Measurements from ENCODE around the gene EVC2.

EVC2 gene

DNA sequence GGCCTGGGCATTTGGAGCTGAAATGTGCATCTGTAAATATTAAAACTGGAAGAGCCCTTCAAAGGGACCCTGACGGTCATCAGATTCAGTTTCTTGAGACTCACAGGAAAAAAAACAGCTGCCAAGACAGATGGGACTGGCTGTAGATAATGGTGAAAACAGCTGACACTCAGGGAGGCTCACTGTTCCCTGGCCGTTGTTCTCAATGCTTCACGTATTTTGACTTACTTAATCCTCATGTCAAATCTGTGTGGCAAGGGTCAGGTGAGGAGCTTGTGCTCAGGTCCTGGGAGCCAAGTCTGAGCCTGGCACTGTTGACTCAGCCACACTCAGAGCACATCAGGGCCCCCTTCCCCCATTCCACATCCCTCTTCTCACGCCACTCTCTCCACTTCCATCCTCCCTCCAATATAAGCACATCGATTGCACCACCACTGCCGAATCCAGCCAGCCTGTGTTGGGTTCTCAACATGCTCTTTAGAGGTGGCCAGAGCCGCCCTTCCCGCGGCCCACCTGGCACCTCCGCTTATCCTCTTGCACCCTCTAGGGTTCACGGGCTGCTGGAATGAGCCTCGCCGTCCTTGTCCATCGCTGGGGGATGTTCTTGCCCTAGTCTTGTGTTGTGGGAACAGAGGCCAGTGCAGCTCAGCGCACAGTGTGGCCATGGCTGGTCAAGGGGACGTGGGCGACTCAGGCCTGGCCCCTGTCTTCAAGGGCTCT is 42.7 kb upstream of the EVC2 start:
- TF ChIP-seq TCF4 (CRISPR knock-in tag; IDR thresholded peaks at IDR 0.05; ENCODE audit: borderline replicate concordance) = no peak
- TF ChIP-seq ARNTL (CRISPR knock-in tag; IDR thresholded peaks at IDR 0.05; ENCODE audit: borderline replicate concordance, low read depth) = no peak
- no peak for TF ChIP-seq ZFP30 (CRISPR knock-in tag; IDR thresholded peaks at IDR 0.05)
- TF ChIP-seq BACH2 (CRISPR knock-in tag; IDR thresholded peaks at IDR 0.05; ENCODE audit: borderline replicate concordance) = no peak
- TF ChIP-seq SNAI2 (CRISPR knock-in tag; IDR thresholded peaks at IDR 0.05) = no peak
- TF ChIP-seq, protein P1, sequence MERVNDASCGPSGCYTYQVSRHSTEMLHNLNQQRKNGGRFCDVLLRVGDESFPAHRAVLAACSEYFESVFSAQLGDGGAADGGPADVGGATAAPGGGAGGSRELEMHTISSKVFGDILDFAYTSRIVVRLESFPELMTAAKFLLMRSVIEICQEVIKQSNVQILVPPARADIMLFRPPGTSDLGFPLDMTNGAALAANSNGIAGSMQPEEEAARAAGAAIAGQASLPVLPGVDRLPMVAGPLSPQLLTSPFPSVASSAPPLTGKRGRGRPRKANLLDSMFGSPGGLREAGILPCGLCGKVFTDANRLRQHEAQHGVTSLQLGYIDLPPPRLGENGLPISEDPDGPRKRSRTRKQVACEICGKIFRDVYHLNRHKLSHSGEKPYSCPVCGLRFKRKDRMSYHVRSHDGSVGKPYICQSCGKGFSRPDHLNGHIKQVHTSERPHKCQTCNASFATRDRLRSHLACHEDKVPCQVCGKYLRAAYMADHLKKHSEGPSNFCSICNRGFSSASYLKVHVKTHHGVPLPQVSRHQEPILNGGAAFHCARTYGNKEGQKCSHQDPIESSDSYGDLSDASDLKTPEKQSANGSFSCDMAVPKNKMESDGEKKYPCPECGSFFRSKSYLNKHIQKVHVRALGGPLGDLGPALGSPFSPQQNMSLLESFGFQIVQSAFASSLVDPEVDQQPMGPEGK (CRISPR knock-in tag; IDR thresholded peaks at IDR 0.05; ENCODE audit: borderline replicate concordance) = no peak
- ATAC-seq = no peak

DNA sequence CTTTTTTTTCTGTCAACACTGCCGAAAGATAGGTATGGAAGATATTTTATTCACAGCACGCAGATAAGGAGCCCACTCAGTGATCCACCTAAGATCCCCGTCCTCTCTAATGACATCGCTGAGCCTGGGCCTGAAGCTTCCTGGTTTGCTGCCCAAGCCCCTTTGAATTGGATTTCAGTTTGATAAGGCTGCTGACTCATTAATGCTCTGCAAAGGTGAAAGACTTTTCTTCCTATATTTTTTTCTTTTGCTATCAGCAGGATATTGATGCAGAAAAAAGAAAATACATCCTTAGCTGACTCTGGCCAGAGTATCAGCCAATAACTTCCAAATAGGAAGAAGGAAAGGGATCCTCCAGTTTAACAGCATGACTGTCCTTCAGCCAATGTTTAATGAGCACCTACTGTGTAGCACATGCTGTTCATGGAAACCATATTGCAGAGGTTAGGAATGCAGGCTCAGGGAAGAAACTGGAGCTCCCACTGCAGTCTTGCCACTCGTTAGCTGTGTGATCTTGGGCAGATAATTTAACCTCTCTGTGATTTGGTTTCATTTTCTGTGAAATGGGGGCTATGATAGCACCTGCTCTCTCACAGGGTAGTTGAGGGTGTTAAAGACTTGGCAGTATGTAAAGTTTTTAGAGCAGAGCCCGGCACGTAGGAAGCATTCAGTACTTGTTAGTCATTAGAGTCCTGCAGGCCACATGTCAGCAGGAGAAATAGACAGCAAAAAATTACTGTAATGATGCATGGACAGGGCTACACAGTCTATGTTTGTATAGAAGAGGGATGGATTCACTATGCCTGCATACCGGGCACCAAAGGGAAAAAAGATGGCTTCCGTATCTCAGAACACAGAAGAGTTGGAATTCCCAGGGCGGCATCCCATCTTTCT is 41.9 kb upstream of the EVC2 start:
- ATAC-seq = no peak
- TF ChIP-seq ZNF70 (CRISPR knock-in tag; IDR thresholded peaks at IDR 0.05) (no peak), BACH2 (CRISPR knock-in tag; IDR thresholded peaks at IDR 0.05; ENCODE audit: borderline replicate concordance) (no peak), SNAI2 (CRISPR knock-in tag; IDR thresholded peaks at IDR 0.05) (no peak), ZC3H10 (CRISPR knock-in tag; IDR thresholded peaks at IDR 0.05) (no peak), ESRRG (CRISPR knock-in tag; IDR thresholded peaks at IDR 0.05) (no peak), OSR1 (CRISPR knock-in tag; IDR thresholded peaks at IDR 0.05) (no peak)
- TF ChIP-seq, protein P2, sequence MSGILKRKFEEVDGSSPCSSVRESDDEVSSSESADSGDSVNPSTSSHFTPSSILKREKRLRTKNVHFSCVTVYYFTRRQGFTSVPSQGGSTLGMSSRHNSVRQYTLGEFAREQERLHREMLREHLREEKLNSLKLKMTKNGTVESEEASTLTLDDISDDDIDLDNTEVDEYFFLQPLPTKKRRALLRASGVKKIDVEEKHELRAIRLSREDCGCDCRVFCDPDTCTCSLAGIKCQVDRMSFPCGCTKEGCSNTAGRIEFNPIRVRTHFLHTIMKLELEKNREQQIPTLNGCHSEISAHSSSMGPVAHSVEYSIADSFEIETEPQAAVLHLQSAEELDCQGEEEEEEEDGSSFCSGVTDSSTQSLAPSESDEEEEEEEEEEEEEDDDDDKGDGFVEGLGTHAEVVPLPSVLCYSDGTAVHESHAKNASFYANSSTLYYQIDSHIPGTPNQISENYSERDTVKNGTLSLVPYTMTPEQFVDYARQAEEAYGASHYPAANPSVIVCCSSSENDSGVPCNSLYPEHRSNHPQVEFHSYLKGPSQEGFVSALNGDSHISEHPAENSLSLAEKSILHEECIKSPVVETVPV (CRISPR knock-in tag; IDR thresholded peaks at IDR 0.05) = no peak

DNA sequence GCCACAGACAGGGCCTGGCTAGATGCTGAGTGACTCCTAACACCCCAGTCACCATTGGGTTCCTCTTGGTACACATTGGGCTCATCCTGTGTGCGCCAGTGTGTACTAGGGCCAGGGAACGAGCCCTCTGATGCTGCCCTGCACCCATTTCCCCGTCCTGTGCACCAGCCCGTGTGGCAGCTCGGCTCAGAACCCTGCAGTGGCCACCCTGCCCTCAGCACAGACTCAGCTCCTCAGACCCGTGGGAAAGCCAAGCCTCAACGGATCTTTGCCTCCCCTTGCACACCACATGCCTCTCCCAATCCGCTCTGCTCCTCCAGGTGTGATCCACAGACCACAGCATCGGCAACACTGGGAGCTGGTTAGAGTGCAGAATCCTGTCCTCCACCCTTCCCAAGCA is 41.2 kb upstream of the EVC2 start:
- no peak for ATAC-seq
- no peak for TF ChIP-seq TCF4 (CRISPR knock-in tag; IDR thresholded peaks at IDR 0.05; ENCODE audit: borderline replicate concordance)
- no peak for TF ChIP-seq ISL1 (CRISPR knock-in tag; IDR thresholded peaks at IDR 0.05)
- TF ChIP-seq RARB (CRISPR knock-in tag; IDR thresholded peaks at IDR 0.05) = no peak
- TF ChIP-seq TOX (CRISPR knock-in tag; IDR thresholded peaks at IDR 0.05; ENCODE audit: borderline replicate concordance) = no peak
- TF ChIP-seq, protein P3, sequence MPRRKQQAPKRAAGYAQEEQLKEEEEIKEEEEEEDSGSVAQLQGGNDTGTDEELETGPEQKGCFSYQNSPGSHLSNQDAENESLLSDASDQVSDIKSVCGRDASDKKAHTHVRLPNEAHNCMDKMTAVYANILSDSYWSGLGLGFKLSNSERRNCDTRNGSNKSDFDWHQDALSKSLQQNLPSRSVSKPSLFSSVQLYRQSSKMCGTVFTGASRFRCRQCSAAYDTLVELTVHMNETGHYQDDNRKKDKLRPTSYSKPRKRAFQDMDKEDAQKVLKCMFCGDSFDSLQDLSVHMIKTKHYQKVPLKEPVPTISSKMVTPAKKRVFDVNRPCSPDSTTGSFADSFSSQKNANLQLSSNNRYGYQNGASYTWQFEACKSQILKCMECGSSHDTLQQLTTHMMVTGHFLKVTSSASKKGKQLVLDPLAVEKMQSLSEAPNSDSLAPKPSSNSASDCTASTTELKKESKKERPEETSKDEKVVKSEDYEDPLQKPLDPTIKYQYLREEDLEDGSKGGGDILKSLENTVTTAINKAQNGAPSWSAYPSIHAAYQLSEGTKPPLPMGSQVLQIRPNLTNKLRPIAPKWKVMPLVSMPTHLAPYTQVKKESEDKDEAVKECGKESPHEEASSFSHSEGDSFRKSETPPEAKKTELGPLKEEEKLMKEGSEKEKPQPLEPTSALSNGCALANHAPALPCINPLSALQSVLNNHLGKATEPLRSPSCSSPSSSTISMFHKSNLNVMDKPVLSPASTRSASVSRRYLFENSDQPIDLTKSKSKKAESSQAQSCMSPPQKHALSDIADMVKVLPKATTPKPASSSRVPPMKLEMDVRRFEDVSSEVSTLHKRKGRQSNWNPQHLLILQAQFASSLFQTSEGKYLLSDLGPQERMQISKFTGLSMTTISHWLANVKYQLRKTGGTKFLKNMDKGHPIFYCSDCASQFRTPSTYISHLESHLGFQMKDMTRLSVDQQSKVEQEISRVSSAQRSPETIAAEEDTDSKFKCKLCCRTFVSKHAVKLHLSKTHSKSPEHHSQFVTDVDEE (CRISPR knock-in tag; IDR thresholded peaks at IDR 0.05) = no peak
- no peak for TF ChIP-seq ZFP30 (CRISPR knock-in tag; IDR thresholded peaks at IDR 0.05)
- TF ChIP-seq, protein P1 (CRISPR knock-in tag; IDR thresholded peaks at IDR 0.05; ENCODE audit: borderline replicate concordance) = no peak
- TF ChIP-seq ZNF565 (CRISPR knock-in tag; conservative IDR thresholded peaks at IDR 0.05; ENCODE audit: low read depth) = no peak
- TF ChIP-seq, protein P2 (CRISPR knock-in tag; IDR thresholded peaks at IDR 0.05) = no peak
- no peak for TF ChIP-seq PPARA (CRISPR knock-in tag; IDR thresholded peaks at IDR 0.05; ENCODE audit: borderline replicate concordance)
- TF ChIP-seq, protein P4, sequence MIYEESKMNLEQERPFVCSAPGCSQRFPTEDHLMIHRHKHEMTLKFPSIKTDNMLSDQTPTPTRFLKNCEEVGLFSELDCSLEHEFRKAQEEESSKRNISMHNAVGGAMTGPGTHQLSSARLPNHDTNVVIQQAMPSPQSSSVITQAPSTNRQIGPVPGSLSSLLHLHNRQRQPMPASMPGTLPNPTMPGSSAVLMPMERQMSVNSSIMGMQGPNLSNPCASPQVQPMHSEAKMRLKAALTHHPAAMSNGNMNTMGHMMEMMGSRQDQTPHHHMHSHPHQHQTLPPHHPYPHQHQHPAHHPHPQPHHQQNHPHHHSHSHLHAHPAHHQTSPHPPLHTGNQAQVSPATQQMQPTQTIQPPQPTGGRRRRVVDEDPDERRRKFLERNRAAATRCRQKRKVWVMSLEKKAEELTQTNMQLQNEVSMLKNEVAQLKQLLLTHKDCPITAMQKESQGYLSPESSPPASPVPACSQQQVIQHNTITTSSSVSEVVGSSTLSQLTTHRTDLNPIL (CRISPR knock-in tag; IDR thresholded peaks at IDR 0.05; ENCODE audit: low read depth) = no peak
- TF ChIP-seq, protein P5, sequence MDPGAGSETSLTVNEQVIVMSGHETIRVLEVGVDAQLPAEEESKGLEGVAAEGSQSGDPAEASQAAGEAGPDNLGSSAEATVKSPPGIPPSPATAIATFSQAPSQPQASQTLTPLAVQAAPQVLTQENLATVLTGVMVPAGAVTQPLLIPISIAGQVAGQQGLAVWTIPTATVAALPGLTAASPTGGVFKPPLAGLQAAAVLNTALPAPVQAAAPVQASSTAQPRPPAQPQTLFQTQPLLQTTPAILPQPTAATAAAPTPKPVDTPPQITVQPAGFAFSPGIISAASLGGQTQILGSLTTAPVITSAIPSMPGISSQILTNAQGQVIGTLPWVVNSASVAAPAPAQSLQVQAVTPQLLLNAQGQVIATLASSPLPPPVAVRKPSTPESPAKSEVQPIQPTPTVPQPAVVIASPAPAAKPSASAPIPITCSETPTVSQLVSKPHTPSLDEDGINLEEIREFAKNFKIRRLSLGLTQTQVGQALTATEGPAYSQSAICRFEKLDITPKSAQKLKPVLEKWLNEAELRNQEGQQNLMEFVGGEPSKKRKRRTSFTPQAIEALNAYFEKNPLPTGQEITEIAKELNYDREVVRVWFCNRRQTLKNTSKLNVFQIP (CRISPR knock-in tag; IDR thresholded peaks at IDR 0.05; ENCODE audit: borderline replicate concordance, low read depth) = no peak
- TF ChIP-seq ZNF8 (CRISPR knock-in tag; IDR thresholded peaks at IDR 0.05) = no peak
- no peak for TF ChIP-seq ZC3H10 (CRISPR knock-in tag; IDR thresholded peaks at IDR 0.05)
- no peak for TF ChIP-seq ARNTL (CRISPR knock-in tag; IDR thresholded peaks at IDR 0.05; ENCODE audit: borderline replicate concordance, low read depth)
- no peak for TF ChIP-seq CSDC2 (CRISPR knock-in tag; IDR thresholded peaks at IDR 0.05)
- TF ChIP-seq SNAI2 (CRISPR knock-in tag; IDR thresholded peaks at IDR 0.05) = no peak
- TF ChIP-seq BACH2 (CRISPR knock-in tag; IDR thresholded peaks at IDR 0.05; ENCODE audit: borderline replicate concordance) = no peak
- no peak for TF ChIP-seq ZNF70 (CRISPR knock-in tag; IDR thresholded peaks at IDR 0.05)
- TF ChIP-seq GLIS3 (CRISPR knock-in tag; IDR thresholded peaks at IDR 0.05) = no peak

All from SK-N-SH treated with all-trans-retinoic acid at 6 μM for 48 hours (cell line).